HepG2 (cell line): ENCODE measurements around the gene PIGL. TPM values are rescaled to one million over a fixed set of nuclear protein-coding genes. Genes with fewer than 3 reads are reported as not detected.

ENCODE experiments used
- ZSCAN9 ChIP-seq: IDR thresholded peaks from 2 replicates; pipeline ENCODE4 v1.6.1; 2016; ENCODE audit warnings: borderline replicate concordance
- polyA plus RNA-seq, 8 experiments: library from polyadenylated mRNA; depleted of rRNA in 3 of 8; stranded (reverse) in 7 of 8; unstranded in 1 of 8; fragments of >200 nt; fragmentation: Illumina TruSeq in 4 of 8; extraction: Trizol in 4 of 8; gene quantifications; 2 replicates each; pipeline versions ENCODE4 v1.2.1 to v1.2.3, GENCODE V29; 2011 to 2016; ENCODE audit warnings: low read depth in 4 of 8, missing spikeins in 1 of 8, mixed read lengths in 1 of 8; ENCODE audit not compliant: insufficient read depth in 1 of 8
- total RNA-seq, 5 experiments: library from RNA; depleted of rRNA; stranded (reverse); fragments of >200 nt; fragmentation: Illumina TruSeq; extraction: Trizol; gene quantifications; 2 replicates each; pipeline ENCODE4 v1.2.3, GENCODE V29; 2016; ENCODE audit warnings: low read depth in 1 of 5
- TF ChIP-seq, protein P1 (sequence below): sonication (generic); formaldehyde crosslinking; IDR thresholded peaks from 2 replicates; pipeline ENCODE4 v1.4.0; 2020; ENCODE audit warnings: mild to moderate bottlenecking, missing genetic modification reagents

Gene PIGL
- total and polyA plus RNA-seq, 2 of the 13 experiments (the other 11 are each of a cell fraction or from before 2014, with no cell fraction given) = 28.5 to 63.8 TPM

GRCh38 chr17:16297367-16298139 lies 80.5 kb downstream of the PIGL start (continued):
- TF ChIP-seq, protein P1, sequence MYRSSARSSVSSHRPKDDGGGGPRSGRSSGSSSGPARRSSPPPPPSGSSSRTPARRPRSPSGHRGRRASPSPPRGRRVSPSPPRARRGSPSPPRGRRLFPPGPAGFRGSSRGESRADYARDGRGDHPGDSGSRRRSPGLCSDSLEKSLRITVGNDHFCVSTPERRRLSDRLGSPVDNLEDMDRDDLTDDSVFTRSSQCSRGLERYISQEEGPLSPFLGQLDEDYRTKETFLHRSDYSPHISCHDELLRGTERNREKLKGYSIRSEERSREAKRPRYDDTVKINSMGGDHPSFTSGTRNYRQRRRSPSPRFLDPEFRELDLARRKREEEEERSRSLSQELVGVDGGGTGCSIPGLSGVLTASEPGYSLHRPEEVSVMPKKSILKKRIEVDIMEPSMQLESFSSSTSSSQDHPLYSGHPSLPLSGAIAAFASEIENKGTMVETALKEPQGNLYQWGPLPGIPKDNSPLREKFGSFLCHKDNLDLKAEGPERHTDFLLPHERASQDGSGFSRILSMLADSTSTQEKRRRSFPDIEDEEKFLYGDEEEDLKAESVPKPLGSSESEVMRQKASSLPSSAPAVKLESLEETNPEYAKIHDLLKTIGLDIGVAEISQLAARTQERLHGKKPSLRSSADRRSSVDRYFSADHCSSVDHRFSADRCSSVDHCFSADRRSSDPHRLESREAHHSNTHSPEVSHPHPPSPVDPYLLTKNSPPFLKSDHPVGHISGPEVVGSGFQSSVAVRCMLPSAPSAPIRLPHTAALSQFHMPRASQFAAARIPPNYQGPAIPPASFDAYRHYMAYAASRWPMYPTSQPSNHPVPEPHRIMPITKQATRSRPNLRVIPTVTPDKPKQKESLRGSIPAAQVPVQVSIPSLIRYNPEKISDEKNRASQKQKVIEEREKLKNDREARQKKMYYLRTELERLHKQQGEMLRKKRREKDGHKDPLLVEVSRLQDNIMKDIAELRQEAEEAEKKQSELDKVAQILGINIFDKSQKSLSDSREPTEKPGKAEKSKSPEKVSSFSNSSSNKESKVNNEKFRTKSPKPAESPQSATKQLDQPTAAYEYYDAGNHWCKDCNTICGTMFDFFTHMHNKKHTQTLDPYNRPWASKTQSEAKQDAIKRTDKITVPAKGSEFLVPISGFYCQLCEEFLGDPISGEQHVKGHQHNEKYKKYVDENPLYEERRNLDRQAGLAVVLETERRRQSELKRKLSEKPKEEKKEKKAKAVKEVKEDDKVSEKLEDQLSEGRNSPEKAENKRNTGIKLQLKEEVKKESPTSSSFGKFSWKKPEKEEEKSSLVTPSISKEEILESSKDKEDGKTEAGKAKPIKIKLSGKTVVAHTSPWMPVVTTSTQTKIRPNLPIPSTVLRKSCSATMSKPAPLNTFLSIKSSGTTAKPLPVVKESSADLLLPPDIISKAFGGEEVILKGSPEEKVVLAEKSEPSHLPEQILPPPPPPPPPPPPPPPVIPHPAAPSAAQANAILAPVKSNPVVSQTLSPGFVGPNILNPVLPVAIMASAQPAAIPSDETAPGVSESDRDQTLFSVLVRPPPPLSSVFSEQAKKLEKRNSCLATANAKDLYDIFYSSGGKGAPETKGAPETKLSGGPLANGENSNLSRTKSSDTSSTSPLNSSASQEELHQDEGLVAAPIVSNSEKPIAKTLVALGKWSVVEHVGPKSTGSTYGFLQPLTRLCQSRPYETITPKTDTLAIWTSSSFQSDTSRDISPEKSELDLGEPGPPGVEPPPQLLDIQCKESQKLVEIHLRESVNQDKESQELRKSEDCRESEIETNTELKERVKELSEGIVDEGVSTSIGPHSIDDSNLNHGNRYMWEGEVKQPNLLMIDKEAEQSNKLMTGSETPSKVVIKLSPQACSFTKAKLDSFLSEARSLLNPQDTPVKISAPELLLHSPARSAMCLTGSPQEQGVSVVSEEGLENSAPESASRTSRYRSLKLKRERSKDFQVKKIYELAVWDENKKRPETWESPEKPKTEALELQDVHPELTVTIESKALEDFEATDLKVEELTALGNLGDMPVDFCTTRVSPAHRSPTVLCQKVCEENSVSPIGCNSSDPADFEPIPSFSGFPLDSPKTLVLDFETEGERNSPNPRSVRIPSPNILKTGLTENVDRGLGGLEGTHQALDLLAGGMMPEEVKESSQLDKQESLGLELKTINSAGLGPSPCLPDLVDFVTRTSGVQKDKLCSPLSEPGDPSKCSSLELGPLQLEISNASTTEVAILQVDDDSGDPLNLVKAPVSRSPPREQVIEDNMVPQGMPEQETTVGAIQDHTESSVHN (CRISPR knock-in tag) = no peak
- TF ChIP-seq ZSCAN9 (CRISPR knock-in tag) = 0 out of 2 replicates have a peak, but pooled peaks have one; percentile 48
- TF ChIP-seq, all 625 proteins: peak for 142
